OCI-LY7 (cell line): ENCODE results near the gene PCDH9. TPM values are rescaled to one million over a fixed set of nuclear protein-coding genes. Genes with fewer than 3 reads are reported as not detected.

Experiments used
- BruUV-seq: library from RNA; stranded (reverse); fragments of 400-500 nt; replicated peaks from 2 replicates; lab custom pipeline; 2021; lab: Mats Ljungman, UMichigan
- CTCF ChIA-PET: fragments of 300-600 bp; sonication (Branson Sonifier 250); formaldehyde crosslinking; loops from one replicate; lab custom pipeline; 2022; ENCODE audit warnings: antibody characterized with exemption; ENCODE audit not compliant: unreplicated experiment; lab: Charles Lee
- POLR2A ChIA-PET: fragments of 300-600 bp; sonication (Branson Sonifier 250); formaldehyde crosslinking; loops from one replicate; lab custom pipeline; 2022; ENCODE audit warnings: antibody characterized with exemption; lab: Charles Lee
- DNase-seq: peaks from one replicate; pipeline ENCODE4 v3.0.0-alpha.2; 2015; ENCODE audit warnings: low spot score
- H2AFZ ChIP-seq: fragments of 200-600 bp; sonication (generic), shearing (Covaris generic); 2 replicates; pipeline ENCODE4 v1.6.1; 2014; ENCODE audit warnings: mild to moderate bottlenecking, antibody characterized with exemption, low read length, moderate library complexity
- H3K27ac ChIP-seq: fragments of 200-600 bp; sonication (generic); 2 replicates; pipeline ENCODE4 v1.5.1; 2014; ENCODE audit warnings: mixed run types, low read depth, mild to moderate bottlenecking, moderate library complexity, low read length, inconsistent platforms; ENCODE audit not compliant: poor library complexity, severe bottlenecking
- H3K36me3 ChIP-seq: fragments of 200-600 bp; sonication (generic); 2 replicates; pipeline ENCODE4 v1.6.1; 2014; ENCODE audit warnings: mild to moderate bottlenecking, antibody characterized with exemption, low read length, moderate library complexity, mixed read lengths; ENCODE audit not compliant: insufficient read depth
- H3K4me1 ChIP-seq: fragments of 200-600 bp; sonication (generic); 2 replicates; pipeline ENCODE4 v1.5.1; 2014; ENCODE audit warnings: mild to moderate bottlenecking, low read length; ENCODE audit not compliant: insufficient read depth, poor library complexity, severe bottlenecking
- H3K4me2 ChIP-seq: fragments of 200-600 bp; sonication (generic); 2 replicates; pipeline ENCODE4 v1.6.1; 2014; ENCODE audit warnings: mild to moderate bottlenecking, low read length
- H3K4me3 ChIP-seq: fragments of 200-600 bp; sonication (generic); 2 replicates; pipeline ENCODE4 v1.5.1; 2014; ENCODE audit warnings: mild to moderate bottlenecking, low read depth, low read length; ENCODE audit not compliant: poor library complexity, severe bottlenecking
- H3K79me2 ChIP-seq: fragments of 200-600 bp; sonication (generic); 2 replicates; pipeline ENCODE4 v1.6.1; 2016; ENCODE audit warnings: low read depth, mild to moderate bottlenecking, low read length, moderate library complexity, mixed read lengths; ENCODE audit not compliant: insufficient read depth
- H3K9me2 ChIP-seq: fragments of 200-600 bp; sonication (generic); 2 replicates; pipeline ENCODE4 v1.6.1; 2016; ENCODE audit warnings: mild to moderate bottlenecking, low read length, mixed read lengths; ENCODE audit not compliant: insufficient read depth
- H3K9me3 ChIP-seq: fragments of 200-600 bp; sonication (generic); 2 replicates; pipeline ENCODE4 v1.6.1; 2014; ENCODE audit warnings: mild to moderate bottlenecking, mixed run types, low read length, mixed read lengths
- H4K20me1 ChIP-seq: fragments of 200-600 bp; sonication (generic); 2 replicates; pipeline ENCODE4 v1.6.1; 2014; ENCODE audit warnings: mild to moderate bottlenecking, antibody characterized with exemption, low read length, moderate library complexity, mixed read lengths; ENCODE audit not compliant: insufficient read depth
- CTCF ChIP-seq: fragments of 200-600 bp; sonication (generic); conservative IDR thresholded peaks from 2 replicates; pipeline ENCODE4 v1.5.1; 2014; ENCODE audit warnings: mild to moderate bottlenecking, antibody characterized with exemption, low read length, moderate library complexity, mixed read lengths
- EZH2phosphoT487 ChIP-seq: fragments of 200-600 bp; sonication (generic); IDR thresholded peaks from 2 replicates; pipeline ENCODE4 v1.6.1; 2018; ENCODE audit warnings: low read depth, borderline replicate concordance, mild to moderate bottlenecking, mixed run types, antibody characterized with exemption, low read length, moderate library complexity, mixed read lengths
- intact Hi-C: fragments of 100-400 bp; cut with micrococcal nuclease; formaldehyde crosslinking; loops from one replicate; pipeline ENCODE4 v1.10.0; 2022; ENCODE audit not compliant: unreplicated experiment
- total RNA-seq, 2 experiments: library from RNA; depleted of rRNA in 1 of 2; stranded (reverse); fragments of >200 nt in 1 of 2; shearing (Covaris generic) in 1 of 2; gene quantifications; 2 replicates each; pipeline ENCODE4 v1.2.3, GENCODE V29; 2014 to 2022

The PCDH9 gene
- total RNA-seq, 2 experiments from 2014 or later: 20.1 to 26.0 TPM

GRCh38 chr13:66560189-66560588 is 669.9 kb downstream of the PCDH9 start:
- no TSS peak for BruUV-seq
- H3K36me3 ChIP-seq: no peaks in the 10 kb centered on the region
- H3K79me2 ChIP-seq: no peaks in the 10 kb centered on the region
- H3K4me2 ChIP-seq: no peak overlapping the region
- H3K9me2 ChIP-seq: no peaks in the 10 kb centered on the region
- DNase-seq: no peak
- TF ChIP-seq EZH2phosphoT487: no peak
- TF ChIP-seq CTCF: no peak
- intact Hi-C loops: no loop called here
- H3K9me3 ChIP-seq: no peaks in the 10 kb centered on the region
- ChIA-PET POLR2A (interaction anchor here (0.7 to 1.0 kb wide), 2 partner anchors 42 to 98 kb away, joined by 3 read pairs; no protein-coding TSS in a partner anchor), CTCF (no interaction called here)
- H3K27ac ChIP-seq: no peak overlapping the region
- no peak overlapping the region for H3K4me3 ChIP-seq
- peaks cover 11% of the 10 kb centered on the region for H3K4me1 ChIP-seq
- no peak overlapping the region for H2AFZ ChIP-seq
- H4K20me1 ChIP-seq: no peaks in the 10 kb centered on the region

- Histone ChIP-seq H2AFZ (peak overlapping the region; percentile 65), H3K4me3 (no peak overlapping the region), H3K79me2 (no peaks in the 10 kb centered on the region), H3K27ac (no peak overlapping the region), H3K4me1 (peaks cover 11% of the 10 kb centered on the region), H3K36me3 (no peaks in the 10 kb centered on the region), H3K4me2 (no peak overlapping the region), H3K9me3 (no peaks in the 10 kb centered on the region), H4K20me1 (no peaks in the 10 kb centered on the region), H3K9me2 (no peaks in the 10 kb centered on the region)
- POLR2A ChIA-PET: interaction anchor here (0.6 to 3.7 kb wide), 6 partner anchors 8 to 71 kb away, joined by 3 to 26 read pairs (median 5); no protein-coding TSS in a partner anchor
- CTCF ChIA-PET: no interaction called here
- intact Hi-C loops: no loop called here
- no peak for DNase-seq
- no peak for TF ChIP-seq CTCF
- TF ChIP-seq EZH2phosphoT487: no peak
- no TSS peak for BruUV-seq
These were observed 671.0 kb downstream of the PCDH9 start for GRCh38 chr13:66559093-66559492.

GRCh38 chr13:66558506-66558905 is 671.6 kb downstream of the PCDH9 start:
- ChIA-PET CTCF (no interaction called here), POLR2A (interaction anchor here (0.6 to 3.7 kb wide), 5 partner anchors 8 to 70 kb away, joined by 3 to 26 read pairs (median 7); no protein-coding TSS in a partner anchor)
- H3K9me3 ChIP-seq: no peaks in the 10 kb centered on the region
- intact Hi-C loops: no loop called here
- DNase-seq: peak; percentile 50
- peak overlapping the region; percentile 22 for H3K4me2 ChIP-seq
- peaks cover 11% of the 10 kb centered on the region for H3K4me1 ChIP-seq
- H4K20me1 ChIP-seq: no peaks in the 10 kb centered on the region
- BruUV-seq: no TSS peak
- no peak for TF ChIP-seq CTCF
- no peak for TF ChIP-seq EZH2phosphoT487
- peak overlapping the region; percentile 14 for H3K27ac ChIP-seq
- no peak overlapping the region for H3K4me3 ChIP-seq
- no peaks in the 10 kb centered on the region for H3K36me3 ChIP-seq
- no peaks in the 10 kb centered on the region for H3K79me2 ChIP-seq
- no peaks in the 10 kb centered on the region for H3K9me2 ChIP-seq
- peak overlapping the region; percentile 65 for H2AFZ ChIP-seq
